NCI-H2029 (cell line): ENCODE data around the gene SULF2.

Experiments
- DNase-seq: peaks from one replicate; lab custom pipeline; 2025; lab: John Stamatoyannopoulos, UW

SULF2 gene

GRCh38 chr20:47762699-47763268 lies 22.5 kb downstream of the SULF2 start:
- DNase-seq, result no peak

- no peak for DNase-seq
These were observed 23.7 kb downstream of the SULF2 start for GRCh38 chr20:47761482-47762047.

- DNase-seq, result no peak
These were observed 24.4 kb downstream of the SULF2 start for GRCh38 chr20:47760686-47761481.

- no peak for DNase-seq
These were observed 26.5 kb downstream of the SULF2 start for GRCh38 chr20:47758517-47759450.

GRCh38 chr20:47757145-47758035 lies 27.9 kb downstream of the SULF2 start:
- DNase-seq, result no peak

- DNase-seq, result no peak
These were observed 30.2 kb downstream of the SULF2 start for GRCh38 chr20:47754946-47755652.

GRCh38 chr20:47754388-47754715 lies 30.9 kb downstream of the SULF2 start:
- no peak for DNase-seq

GRCh38 chr20:47753576-47754387 lies 31.5 kb downstream of the SULF2 start:
- no peak for DNase-seq

- no peak for DNase-seq
These were observed 33.8 kb downstream of the SULF2 start for GRCh38 chr20:47751449-47751848.

- peak; percentile 66 for DNase-seq
These were observed 35.9 kb downstream of the SULF2 start for GRCh38 chr20:47749339-47749738.

- DNase-seq, result peak; percentile 83
These were observed 36.5 kb downstream of the SULF2 start for GRCh38 chr20:47748823-47749222.

GRCh38 chr20:47748069-47748468 lies 37.2 kb downstream of the SULF2 start:
- no peak for DNase-seq

GRCh38 chr20:47747669-47748031 lies 37.6 kb downstream of the SULF2 start:
- DNase-seq, result no peak

- DNase-seq, result no peak
These were observed 40.5 kb downstream of the SULF2 start for GRCh38 chr20:47744803-47745202.

- no peak for DNase-seq
These were observed 41.6 kb downstream of the SULF2 start for GRCh38 chr20:47743671-47744070.

GRCh38 chr20:47741669-47742608 lies 43.3 kb downstream of the SULF2 start:
- DNase-seq, result peak; percentile 47

GRCh38 chr20:47740862-47741184 lies 44.5 kb downstream of the SULF2 start:
- DNase-seq, result no peak

- no peak for DNase-seq
These were observed 45.0 kb downstream of the SULF2 start for GRCh38 chr20:47740121-47740861.
